Tongue (tissue), 2 donors: Measurements from ENCODE around the gene LIPG. TPM values are rescaled to one million over a fixed set of nuclear protein-coding genes. Genes with fewer than 3 reads are reported as not detected.
A peak's percentile ranks its signal among the peaks of the same experiment; 100 is the strongest.

Experiments
- DNase-seq: peaks from one replicate; pipeline ENCODE4 v3.0.0-alpha.2; 2015
- total RNA-seq: library from RNA; depleted of rRNA; stranded (reverse); fragments of >200 nt; gene quantifications from one replicate; pipeline ENCODE4 v1.2.3, GENCODE V29; 2014

The LIPG gene
- total RNA-seq, 1 donor from 2014 or later: 2.9 TPM

GRCh38 chr18:49613141-49613640 is 51.3 kb downstream of the LIPG start:
- DNase-seq: no peak

- no peak for DNase-seq
Measured at GRCh38 chr18:49613641-49614151, 51.8 kb downstream of the LIPG start.

GRCh38 chr18:49616618-49617328 is 54.9 kb downstream of the LIPG start:
- DNase-seq: no peak

GRCh38 chr18:49617329-49617695 is 55.5 kb downstream of the LIPG start:
- no peak for DNase-seq

GRCh38 chr18:49617865-49618264 is 56.0 kb downstream of the LIPG start:
- peak; percentile 35 for DNase-seq

- peak; percentile 41 for DNase-seq
Measured at GRCh38 chr18:49618742-49619681, 57.2 kb downstream of the LIPG start.

GRCh38 chr18:49619801-49620200 is 57.9 kb downstream of the LIPG start:
- no peak for DNase-seq

GRCh38 chr18:49621301-49621700 is 59.4 kb downstream of the LIPG start:
- no peak for DNase-seq

- peak; percentile 41 for DNase-seq
Measured at GRCh38 chr18:49621717-49622351, 60.0 kb downstream of the LIPG start.

GRCh38 chr18:49623571-49623970 is 61.7 kb downstream of the LIPG start:
- DNase-seq: no peak

GRCh38 chr18:49625021-49625691 is 63.3 kb downstream of the LIPG start:
- peak; percentile 34 for DNase-seq

- no peak for DNase-seq
Measured at GRCh38 chr18:49626842-49627467, 65.1 kb downstream of the LIPG start.

- DNase-seq: no peak
Measured at GRCh38 chr18:49628119-49628518, 66.3 kb downstream of the LIPG start.

GRCh38 chr18:49628881-49629795 is 67.3 kb downstream of the LIPG start:
- peak; percentile 89 for DNase-seq

- DNase-seq: no peak
Measured at GRCh38 chr18:49630246-49630699, 68.4 kb downstream of the LIPG start.

GRCh38 chr18:49631146-49631866 is 69.4 kb downstream of the LIPG start:
- no peak for DNase-seq

GRCh38 chr18:49632588-49632987 is 70.7 kb downstream of the LIPG start:
- DNase-seq: no peak

- no peak for DNase-seq
Measured at GRCh38 chr18:49638209-49638785, 76.4 kb downstream of the LIPG start.
